ENCODE results near the gene FAM83G. TPM values are rescaled to one million over a fixed set of nuclear protein-coding genes. Genes with fewer than 3 reads are reported as not detected.

Gene FAM83G
- total RNA-seq, 3 donors from 2014 or later: 27.0 to 31.9 (median 31.9) TPM

GRCh38 chr17:18966831-18967624, 37.5 kb downstream of the FAM83G start:
- no peak for DNase-seq
- no peaks in the 10 kb centered on the region for H3K27me3 Mint-ChIP-seq (ENCODE audit: low read depth)
- no peak overlapping the region for H3K4me3 Mint-ChIP-seq
- ATAC-seq: no peak
- no peaks in the 10 kb centered on the region for H3K9me3 Mint-ChIP-seq
- H3K4me1 Mint-ChIP-seq (ENCODE audit: low read depth): peaks cover 6% of the 10 kb centered on the region
- H3K36me3 Mint-ChIP-seq (ENCODE audit: insufficient read depth): peaks cover 1% of the 10 kb centered on the region

GRCh38 chr17:18965530-18966236, 38.9 kb downstream of the FAM83G start:
- ATAC-seq: no peak
- H3K4me1 Mint-ChIP-seq (ENCODE audit: low read depth): peaks cover 16% of the 10 kb centered on the region

GRCh38 chr17:18964550-18964949, 40.0 kb downstream of the FAM83G start:
- Mint-ChIP-seq H3K9me3 (no peaks in the 10 kb centered on the region), H3K36me3 (ENCODE audit: insufficient read depth) (no peaks in the 10 kb centered on the region), H3K27me3 (ENCODE audit: low read depth) (no peaks in the 10 kb centered on the region), H3K4me1 (ENCODE audit: low read depth) (peaks cover 19% of the 10 kb centered on the region), H3K4me3 (no peak overlapping the region)
- ATAC-seq (no peak), DNase-seq (no peak)

More at GRCh38 chr17:18965530-18966236, 38.9 kb downstream of the FAM83G start:
- Mint-ChIP-seq H3K9me3 (no peaks in the 10 kb centered on the region), H3K27me3 (ENCODE audit: low read depth) (no peaks in the 10 kb centered on the region), H3K36me3 (ENCODE audit: insufficient read depth) (peaks cover 1% of the 10 kb centered on the region), H3K4me3 (no peak overlapping the region)
- DNase-seq: no peak

- Mint-ChIP-seq H3K4me3 (no peak overlapping the region), H3K36me3 (ENCODE audit: insufficient read depth) (no peaks in the 10 kb centered on the region), H3K27me3 (ENCODE audit: low read depth) (no peaks in the 10 kb centered on the region), H3K4me1 (ENCODE audit: low read depth) (peaks cover 19% of the 10 kb centered on the region), H3K9me3 (no peaks in the 10 kb centered on the region)
- ATAC-seq (no peak), DNase-seq (no peak)
Measured at GRCh38 chr17:18964018-18964351, 40.6 kb downstream of the FAM83G start.

- Mint-ChIP-seq H3K27me3 (ENCODE audit: low read depth) (no peaks in the 10 kb centered on the region), H3K36me3 (ENCODE audit: insufficient read depth) (no peaks in the 10 kb centered on the region), H3K4me3 (no peak overlapping the region), H3K9me3 (no peaks in the 10 kb centered on the region), H3K4me1 (ENCODE audit: low read depth) (peaks cover 19% of the 10 kb centered on the region)
- DNase-seq: no peak
- no peak for ATAC-seq
Measured at GRCh38 chr17:18963126-18964017, 41.2 kb downstream of the FAM83G start.

- Mint-ChIP-seq H3K27me3 (ENCODE audit: low read depth) (no peaks in the 10 kb centered on the region), H3K36me3 (ENCODE audit: insufficient read depth) (no peaks in the 10 kb centered on the region)
- no peak for DNase-seq
Measured at GRCh38 chr17:18962494-18962815, 42.1 kb downstream of the FAM83G start.

GRCh38 chr17:18961634-18962493, 42.7 kb downstream of the FAM83G start:
- DNase-seq (no peak), ATAC-seq (peak; percentile 64)
- Mint-ChIP-seq H3K36me3 (ENCODE audit: insufficient read depth) (no peaks in the 10 kb centered on the region), H3K27me3 (ENCODE audit: low read depth) (no peaks in the 10 kb centered on the region), H3K9me3 (no peaks in the 10 kb centered on the region), H3K4me1 (ENCODE audit: low read depth) (peaks cover 25% of the 10 kb centered on the region), H3K4me3 (no peak overlapping the region)

More at GRCh38 chr17:18962494-18962815, 42.1 kb downstream of the FAM83G start:
- Mint-ChIP-seq H3K4me1 (ENCODE audit: low read depth) (peaks cover 24% of the 10 kb centered on the region), H3K4me3 (no peak overlapping the region), H3K9me3 (no peaks in the 10 kb centered on the region)
- ATAC-seq: no peak

GRCh38 chr17:18960803-18961511, 43.6 kb downstream of the FAM83G start:
- ATAC-seq (peak; percentile 85 to 88), DNase-seq (peak; percentile 82)
- H3K27me3 Mint-ChIP-seq (ENCODE audit: low read depth): no peaks in the 10 kb centered on the region
- peaks cover 31% of the 10 kb centered on the region for H3K4me1 Mint-ChIP-seq (ENCODE audit: low read depth)
- H3K4me3 Mint-ChIP-seq: no peak overlapping the region
- H3K36me3 Mint-ChIP-seq (ENCODE audit: insufficient read depth): no peaks in the 10 kb centered on the region
- H3K9me3 Mint-ChIP-seq: no peaks in the 10 kb centered on the region

GRCh38 chr17:18960241-18960665, 44.3 kb downstream of the FAM83G start:
- Mint-ChIP-seq H3K36me3 (ENCODE audit: insufficient read depth) (no peaks in the 10 kb centered on the region), H3K4me3 (no peak overlapping the region), H3K9me3 (no peaks in the 10 kb centered on the region), H3K27me3 (ENCODE audit: low read depth) (no peaks in the 10 kb centered on the region), H3K4me1 (ENCODE audit: low read depth) (peaks cover 37% of the 10 kb centered on the region)
- no peak for ATAC-seq
- no peak for DNase-seq

GRCh38 chr17:18959845-18960240, 44.7 kb downstream of the FAM83G start:
- no peaks in the 10 kb centered on the region for H3K9me3 Mint-ChIP-seq
- DNase-seq (no peak), ATAC-seq (no peak)
- H3K4me1 Mint-ChIP-seq (ENCODE audit: low read depth): peaks cover 40% of the 10 kb centered on the region
- no peaks in the 10 kb centered on the region for H3K27me3 Mint-ChIP-seq (ENCODE audit: low read depth)
- H3K36me3 Mint-ChIP-seq (ENCODE audit: insufficient read depth): no peaks in the 10 kb centered on the region
- no peak overlapping the region for H3K4me3 Mint-ChIP-seq

- no peaks in the 10 kb centered on the region for H3K36me3 Mint-ChIP-seq (ENCODE audit: insufficient read depth)
Measured at GRCh38 chr17:18959071-18959844, 45.3 kb downstream of the FAM83G start.

GRCh38 chr17:18958611-18959010, 46.0 kb downstream of the FAM83G start:
- no peaks in the 10 kb centered on the region for H3K27me3 Mint-ChIP-seq (ENCODE audit: low read depth)
- no peak for DNase-seq
- no peaks in the 10 kb centered on the region for H3K36me3 Mint-ChIP-seq (ENCODE audit: insufficient read depth)
- peaks cover 51% of the 10 kb centered on the region for H3K4me1 Mint-ChIP-seq (ENCODE audit: low read depth)
- no peak for ATAC-seq
- H3K9me3 Mint-ChIP-seq: no peaks in the 10 kb centered on the region
- H3K4me3 Mint-ChIP-seq: no peak overlapping the region

More at GRCh38 chr17:18959071-18959844, 45.3 kb downstream of the FAM83G start:
- no peaks in the 10 kb centered on the region for H3K9me3 Mint-ChIP-seq
- no peaks in the 10 kb centered on the region for H3K27me3 Mint-ChIP-seq (ENCODE audit: low read depth)
- H3K4me1 Mint-ChIP-seq (ENCODE audit: low read depth): peaks cover 46% of the 10 kb centered on the region
- DNase-seq: no peak
- H3K4me3 Mint-ChIP-seq: no peak overlapping the region
- ATAC-seq: no peak

- no peak for DNase-seq
- Mint-ChIP-seq H3K4me1 (ENCODE audit: low read depth) (peaks cover 54% of the 10 kb centered on the region), H3K4me3 (no peak overlapping the region), H3K36me3 (ENCODE audit: insufficient read depth) (no peaks in the 10 kb centered on the region), H3K27me3 (ENCODE audit: low read depth) (no peaks in the 10 kb centered on the region), H3K9me3 (no peaks in the 10 kb centered on the region)
- ATAC-seq: no peak
Measured at GRCh38 chr17:18957831-18958230, 46.7 kb downstream of the FAM83G start.
